H1 (cell line): ENCODE data around the gene PTF1A. TPM values are rescaled to one million over a fixed set of nuclear protein-coding genes. Genes with fewer than 3 reads are reported as not detected.

Experiments used
- ATF3 ChIP-seq: IDR thresholded peaks from 2 replicates; pipeline ENCODE4 v1.6.1; 2011; ENCODE audit warnings: low read depth, mild to moderate bottlenecking, low read length; ENCODE audit not compliant: insufficient read depth
- BACH1 ChIP-seq: IDR thresholded peaks from 2 replicates; pipeline ENCODE4 v1.6.1; 2012; ENCODE audit warnings: low read length, improper control_type of control experiment
- CHD7 ChIP-seq: fragments of 300-600 bp; sonication (generic); IDR thresholded peaks from 2 replicates; pipeline ENCODE4 v1.7.1; 2012; ENCODE audit warnings: low read length, moderate library complexity, mild to moderate bottlenecking, inconsistent platforms; ENCODE audit not compliant: insufficient replicate concordance
- EZH2 ChIP-seq: fragments of 200-600 bp; sonication (generic); IDR thresholded peaks from 2 replicates; pipeline ENCODE4 v1.7.1; 2012; ENCODE audit warnings: low read depth, mild to moderate bottlenecking, moderate library complexity, low read length, inconsistent platforms; ENCODE audit not compliant: severe bottlenecking
- RNF2 ChIP-seq: fragments of 200-900, 300-1000 bp; sonication (generic); IDR thresholded peaks from 2 replicates; pipeline ENCODE4 v1.7.1; 2016; ENCODE audit warnings: borderline replicate concordance, low read depth, mild to moderate bottlenecking, antibody characterized with exemption, low read length; ENCODE audit not compliant: poor library complexity, severe bottlenecking; ENCODE audit errors: missing control alignments
- SP2 ChIP-seq: IDR thresholded peaks from 2 replicates; pipeline ENCODE4 v1.6.1; 2012; ENCODE audit warnings: mild to moderate bottlenecking, low read length, inconsistent platforms
- SUZ12 ChIP-seq: fragments of 200-600 bp; sonication (generic); IDR thresholded peaks from 2 replicates; pipeline ENCODE4 v1.6.1; 2012; ENCODE audit warnings: mild to moderate bottlenecking, inconsistent platforms, low read length, moderate library complexity, mixed read lengths
- polyA plus RNA-seq, 7 experiments: library from polyadenylated mRNA; depleted of rRNA in 3 of 7; stranded (reverse) in 5 of 7; unstranded in 2 of 7; fragments of >200 nt in 5 of 7; fragments of 200-250 nt in 2 of 7; gene quantifications; 1 replicate in 5 of 7; 2 replicates in 1 of 7; 4 replicates in 1 of 7; pipeline versions ENCODE4 v1.2.1 to v1.2.3, GENCODE V29; 2011 to 2013; ENCODE audit warnings: missing spikeins in 2 of 7, mixed read lengths in 2 of 7
- total RNA-seq: library from RNA; stranded (reverse); fragmentation: NEBNext Ultra II Directional; extraction: Animal tissue kit (Norgen Biotek cat#: 25700); gene quantifications from 2 replicates; pipeline ENCODE4 v1.2.1, GENCODE V29; 2021

PTF1A gene
- total and polyA plus RNA-seq, 2 of the 8 experiments (the other 6 are each of a cell fraction or from before 2014, with no cell fraction given): not detected

GRCh38 chr10:23203369-23204325, 11.5 kb downstream of the PTF1A start (continued):
- TF ChIP-seq CHD7 (no peak), SP2 (no peak), BACH1 (no peak), ATF3 (no peak), RNF2 (peak; percentile 83), EZH2 (peak; percentile 94), SUZ12 (peak; percentile 95)
